ENCODE results near the gene OR8B4. TPM values are rescaled to one million over a fixed set of nuclear protein-coding genes. Genes with fewer than 3 reads are reported as not detected.

The OR8B4 gene
- total RNA-seq (2022) (not detected in 2 replicates), Bru-seq, nascent RNA (not detected), BruChase-seq, experiment 1, labeled RNA remaining after a 6-hour chase (not detected), BruChase-seq, experiment 2, labeled RNA remaining after a 2-hour chase (not detected)
- long read RNA-seq, result 0 reads

- CTCF ChIA-PET, result no interaction called here
- H3K4me1 Mint-ChIP-seq (ENCODE audit: low read depth, unreplicated experiment), result no peaks in the 10 kb centered on the region
- intact Hi-C loops (cut with micrococcal nuclease; ENCODE audit: unreplicated experiment), result no loop called here
- H3K9me3 Mint-ChIP-seq (ENCODE audit: low read depth, unreplicated experiment), result peaks cover 3% of the 10 kb centered on the region
- no peak for DNase-seq
- H3K27me3 Mint-ChIP-seq (ENCODE audit: unreplicated experiment), result no peaks in the 10 kb centered on the region
- no peak for TF ChIP-seq CTCF (IDR thresholded peaks at IDR 0.05; ENCODE audit: unreplicated experiment)
- no peak within 1 kb of the TSS for H3K27ac Mint-ChIP-seq (ENCODE audit: unreplicated experiment)
- BruUV-seq (replicated peaks), result no TSS peak
- no peak within 1 kb of the TSS for H3K4me3 Mint-ChIP-seq (ENCODE audit: low read depth, unreplicated experiment)
- H3K36me3 Mint-ChIP-seq (ENCODE audit: insufficient read depth, unreplicated experiment), result no peaks in the 10 kb centered on the region
Measured at GRCh38 chr11:124424384-124424921, at the start of gene OR8B4. TSS of gene OR8B4 (minus strand) at chr11:124424871. CDS start at chr11:124424871, 0 bp downstream.

- H3K4me1 Mint-ChIP-seq (ENCODE audit: low read depth, unreplicated experiment), result no peaks in the 10 kb centered on the region
- H3K27me3 Mint-ChIP-seq (ENCODE audit: unreplicated experiment), result peaks cover 21% of the 10 kb centered on the region
Measured at GRCh38 chr11:124474079-124474478, 49.4 kb upstream of the OR8B4 start.

DNA sequence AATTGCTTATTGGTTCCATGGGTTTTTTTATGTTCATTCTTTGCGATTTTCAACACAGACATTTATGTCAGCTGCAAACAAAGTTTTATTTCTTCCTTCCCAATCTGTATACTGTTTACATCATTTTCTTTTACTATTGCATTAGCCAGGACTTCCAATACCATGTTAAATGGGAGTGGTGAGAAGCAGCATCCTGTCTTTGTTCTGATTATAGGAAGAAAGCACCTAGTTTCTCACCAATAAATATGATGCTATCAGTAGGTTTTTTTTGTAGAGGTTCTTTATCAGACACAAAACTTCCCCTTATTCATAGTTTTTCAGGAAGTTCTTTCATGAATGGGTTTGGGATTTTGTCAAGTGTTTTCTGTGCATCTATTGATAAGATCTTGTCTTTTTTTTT lies 48.8 kb upstream of the OR8B4 start:
- CTCF ChIA-PET, result no interaction called here
- H3K4me1 Mint-ChIP-seq (ENCODE audit: low read depth, unreplicated experiment), result no peaks in the 10 kb centered on the region
- H3K27me3 Mint-ChIP-seq (ENCODE audit: unreplicated experiment), result peaks cover 26% of the 10 kb centered on the region
- no peak overlapping the region for H3K27ac Mint-ChIP-seq (ENCODE audit: unreplicated experiment)
- no peak for TF ChIP-seq CTCF (IDR thresholded peaks at IDR 0.05; ENCODE audit: unreplicated experiment)
- no peaks in the 10 kb centered on the region for H3K9me3 Mint-ChIP-seq (ENCODE audit: low read depth, unreplicated experiment)
- no peak for DNase-seq
- H3K36me3 Mint-ChIP-seq (ENCODE audit: insufficient read depth, unreplicated experiment), result no peaks in the 10 kb centered on the region
- BruUV-seq (replicated peaks), result no TSS peak
- no peak overlapping the region for H3K4me3 Mint-ChIP-seq (ENCODE audit: low read depth, unreplicated experiment)
- intact Hi-C loops (cut with micrococcal nuclease; ENCODE audit: unreplicated experiment), result no loop called here

More at GRCh38 chr11:124474079-124474478, 49.4 kb upstream of the OR8B4 start:
- no peak for DNase-seq
- H3K9me3 Mint-ChIP-seq (ENCODE audit: low read depth, unreplicated experiment), result no peaks in the 10 kb centered on the region
- intact Hi-C loops (cut with micrococcal nuclease; ENCODE audit: unreplicated experiment), result no loop called here
- H3K27ac Mint-ChIP-seq (ENCODE audit: unreplicated experiment), result no peak overlapping the region
- no peak overlapping the region for H3K4me3 Mint-ChIP-seq (ENCODE audit: low read depth, unreplicated experiment)
- TF ChIP-seq CTCF (IDR thresholded peaks at IDR 0.05; ENCODE audit: unreplicated experiment), result no peak
- no peaks in the 10 kb centered on the region for H3K36me3 Mint-ChIP-seq (ENCODE audit: insufficient read depth, unreplicated experiment)
- BruUV-seq (replicated peaks), result no TSS peak
- CTCF ChIA-PET, result no interaction called here

- DNase-seq, result no peak
- intact Hi-C loops (cut with micrococcal nuclease; ENCODE audit: unreplicated experiment), result no loop called here
- no TSS peak for BruUV-seq (replicated peaks)
- H3K9me3 Mint-ChIP-seq (ENCODE audit: low read depth, unreplicated experiment), result no peaks in the 10 kb centered on the region
- H3K36me3 Mint-ChIP-seq (ENCODE audit: insufficient read depth, unreplicated experiment), result no peaks in the 10 kb centered on the region
- H3K27me3 Mint-ChIP-seq (ENCODE audit: unreplicated experiment), result peaks cover 26% of the 10 kb centered on the region
- CTCF ChIA-PET, result no interaction called here
- no peak overlapping the region for H3K27ac Mint-ChIP-seq (ENCODE audit: unreplicated experiment)
- no peak for TF ChIP-seq CTCF (IDR thresholded peaks at IDR 0.05; ENCODE audit: unreplicated experiment)
- no peaks in the 10 kb centered on the region for H3K4me1 Mint-ChIP-seq (ENCODE audit: low read depth, unreplicated experiment)
- H3K4me3 Mint-ChIP-seq (ENCODE audit: low read depth, unreplicated experiment), result no peak overlapping the region
Measured at GRCh38 chr11:124470561-124471227, 46.0 kb upstream of the OR8B4 start.

Measured in Calu3 (cell line).